ENCODE measurements around the gene SLC22A2.

DNA sequence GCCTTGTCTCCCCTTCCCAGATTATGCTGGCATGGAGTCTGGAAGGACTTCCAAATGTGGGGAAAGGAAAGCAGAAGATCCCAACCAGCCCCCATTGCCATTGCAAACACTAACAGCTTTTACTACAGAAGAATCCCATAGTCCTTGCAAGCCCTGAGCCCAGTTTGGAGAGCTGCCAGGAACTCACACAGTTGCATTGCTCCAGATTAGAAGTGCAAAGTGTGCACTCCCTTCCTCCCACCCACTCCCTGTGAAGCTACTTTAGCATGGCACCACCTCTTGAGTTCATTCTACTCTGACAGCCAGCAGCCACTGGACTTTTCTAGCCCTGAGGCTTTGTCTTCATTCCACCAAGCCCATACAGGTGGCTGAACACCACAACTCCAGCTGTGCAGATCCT, 67.6 kb downstream of the SLC22A2 start:
- TF ChIP-seq EZH2 (IDR thresholded peaks at IDR 0.05) (no peak), POLR2AphosphoS5 (IDR thresholded peaks at IDR 0.05; ENCODE audit: borderline replicate concordance, low read depth, low read length) (no peak)
